HepG2 (cell line): Measurements from ENCODE around the gene ENPP1. TPM values are rescaled to one million over a fixed set of nuclear protein-coding genes. Genes with fewer than 3 reads are reported as not detected.

Source experiments
- BCLAF1 ChIP-seq: fragments of 450-650 bp; IDR thresholded peaks from 2 replicates; pipeline ENCODE4 v1.6.1; 2017; ENCODE audit warnings: mild to moderate bottlenecking
- HIC2 ChIP-seq: sonication (generic); formaldehyde crosslinking; IDR thresholded peaks from 2 replicates; pipeline ENCODE4 v1.9.0; 2022; ENCODE audit warnings: low read depth, missing genetic modification reagents
- NR2C2 ChIP-seq: sonication (generic); formaldehyde crosslinking; IDR thresholded peaks from 2 replicates; pipeline ENCODE4 v1.4.0; 2020; ENCODE audit warnings: missing genetic modification reagents, mild to moderate bottlenecking, moderate library complexity, borderline replicate concordance
- ZNF879 ChIP-seq: sonication (generic); formaldehyde crosslinking; IDR thresholded peaks from 2 replicates; pipeline ENCODE4 v1.8.1; 2023; ENCODE audit warnings: missing genetic modification reagents
- polyA plus RNA-seq, 8 experiments: library from polyadenylated mRNA; depleted of rRNA in 3 of 8; stranded (reverse) in 7 of 8; unstranded in 1 of 8; fragments of >200 nt; fragmentation: Illumina TruSeq in 4 of 8; extraction: Trizol in 4 of 8; gene quantifications; 2 replicates each; pipeline versions ENCODE4 v1.2.1 to v1.2.3, GENCODE V29; 2011 to 2016; ENCODE audit warnings: low read depth in 4 of 8, missing spikeins in 1 of 8, mixed read lengths in 1 of 8; ENCODE audit not compliant: insufficient read depth in 1 of 8
- total RNA-seq, 5 experiments: library from RNA; depleted of rRNA; stranded (reverse); fragments of >200 nt; fragmentation: Illumina TruSeq; extraction: Trizol; gene quantifications; 2 replicates each; pipeline ENCODE4 v1.2.3, GENCODE V29; 2016; ENCODE audit warnings: low read depth in 1 of 5
- TF ChIP-seq, protein P1 (sequence below): sonication (generic); formaldehyde crosslinking; IDR thresholded peaks from 2 replicates; pipeline ENCODE4 v1.5.1; 2020; ENCODE audit warnings: missing genetic modification reagents, mild to moderate bottlenecking, borderline replicate concordance
- TF ChIP-seq, protein P2 (sequence below): sonication (generic); formaldehyde crosslinking; IDR thresholded peaks from 2 replicates; pipeline ENCODE4 v1.8.0; 2022; ENCODE audit warnings: mild to moderate bottlenecking, missing genetic modification reagents, moderate library complexity

Gene ENPP1
- total and polyA plus RNA-seq, 2 of the 13 experiments (the other 11 are each of a cell fraction or from before 2014, with no cell fraction given), result 56.5 to 160 TPM

DNA sequence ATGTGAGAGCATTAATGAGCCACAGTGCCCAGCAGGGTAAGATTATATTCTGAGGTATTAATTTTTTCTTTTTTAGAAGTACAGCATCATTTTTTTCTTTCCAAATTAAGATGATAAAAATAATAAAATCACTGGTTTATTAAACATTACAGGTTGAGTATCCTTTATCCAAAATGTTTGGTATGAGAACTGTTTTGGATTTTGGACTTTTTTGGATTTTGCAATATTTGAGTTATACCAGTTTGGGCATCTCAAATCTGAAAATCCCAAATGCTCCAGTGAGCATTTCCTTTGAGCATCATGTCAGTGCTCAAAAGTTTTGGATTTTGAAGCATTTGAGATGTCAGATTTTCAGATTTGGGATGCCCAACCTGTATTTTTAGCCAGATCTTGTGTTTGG lies 44.4 kb downstream of the ENPP1 start (continued):
- TF ChIP-seq, protein P1, sequence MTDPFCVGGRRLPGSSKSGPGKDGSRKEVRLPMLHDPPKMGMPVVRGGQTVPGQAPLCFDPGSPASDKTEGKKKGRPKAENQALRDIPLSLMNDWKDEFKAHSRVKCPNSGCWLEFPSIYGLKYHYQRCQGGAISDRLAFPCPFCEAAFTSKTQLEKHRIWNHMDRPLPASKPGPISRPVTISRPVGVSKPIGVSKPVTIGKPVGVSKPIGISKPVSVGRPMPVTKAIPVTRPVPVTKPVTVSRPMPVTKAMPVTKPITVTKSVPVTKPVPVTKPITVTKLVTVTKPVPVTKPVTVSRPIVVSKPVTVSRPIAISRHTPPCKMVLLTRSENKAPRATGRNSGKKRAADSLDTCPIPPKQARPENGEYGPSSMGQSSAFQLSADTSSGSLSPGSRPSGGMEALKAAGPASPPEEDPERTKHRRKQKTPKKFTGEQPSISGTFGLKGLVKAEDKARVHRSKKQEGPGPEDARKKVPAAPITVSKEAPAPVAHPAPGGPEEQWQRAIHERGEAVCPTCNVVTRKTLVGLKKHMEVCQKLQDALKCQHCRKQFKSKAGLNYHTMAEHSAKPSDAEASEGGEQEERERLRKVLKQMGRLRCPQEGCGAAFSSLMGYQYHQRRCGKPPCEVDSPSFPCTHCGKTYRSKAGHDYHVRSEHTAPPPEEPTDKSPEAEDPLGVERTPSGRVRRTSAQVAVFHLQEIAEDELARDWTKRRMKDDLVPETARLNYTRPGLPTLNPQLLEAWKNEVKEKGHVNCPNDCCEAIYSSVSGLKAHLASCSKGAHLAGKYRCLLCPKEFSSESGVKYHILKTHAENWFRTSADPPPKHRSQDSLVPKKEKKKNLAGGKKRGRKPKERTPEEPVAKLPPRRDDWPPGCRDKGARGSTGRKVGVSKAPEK (CRISPR knock-in tag), result no peak
- TF ChIP-seq HIC2, result no peak
- no peak for TF ChIP-seq ZNF879 (CRISPR knock-in tag)
- TF ChIP-seq BCLAF1, result no peak
- TF ChIP-seq NR2C2 (CRISPR knock-in tag), result no peak
- TF ChIP-seq, protein P2, sequence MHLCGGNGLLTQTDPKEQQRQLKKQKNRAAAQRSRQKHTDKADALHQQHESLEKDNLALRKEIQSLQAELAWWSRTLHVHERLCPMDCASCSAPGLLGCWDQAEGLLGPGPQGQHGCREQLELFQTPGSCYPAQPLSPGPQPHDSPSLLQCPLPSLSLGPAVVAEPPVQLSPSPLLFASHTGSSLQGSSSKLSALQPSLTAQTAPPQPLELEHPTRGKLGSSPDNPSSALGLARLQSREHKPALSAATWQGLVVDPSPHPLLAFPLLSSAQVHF (CRISPR knock-in tag), result no peak
- TF ChIP-seq, all 625 proteins: peak for 0
